CD4-positive, alpha-beta T cell treated with Interferon alpha-2 for 1 hour (primary cell): ENCODE measurements around the gene NDP.
"Not testable (repeated sequence)": the region's sequence is repeated elsewhere in the genome, so short reads cannot be mapped to it uniquely, and the experiment has no call there.

Experiments used
- DNase-seq, 2 donors: peaks; one replicate each; pipeline ENCODE4 v3.0.0-alpha.2; 2020 to 2022

Gene NDP

GRCh38 chrX:43969504-43970501, 3.4 kb downstream of the NDP start:
- no peak for DNase-seq

- no peak for DNase-seq
These were observed 4.8 kb downstream of the NDP start for GRCh38 chrX:43968359-43968781.

GRCh38 chrX:43964936-43965335, 8.3 kb downstream of the NDP start:
- DNase-seq, result no peak

- no peak for DNase-seq
These were observed 9.5 kb downstream of the NDP start for GRCh38 chrX:43963726-43964125.

- no peak for DNase-seq
These were observed 10.6 kb downstream of the NDP start for GRCh38 chrX:43962636-43963035.

GRCh38 chrX:43961699-43962098, 11.5 kb downstream of the NDP start:
- DNase-seq, result no peak

- DNase-seq, result peak; percentile 19 to 65
These were observed 14.7 kb downstream of the NDP start for GRCh38 chrX:43958529-43958928.

GRCh38 chrX:43956034-43956433, 17.2 kb downstream of the NDP start:
- no peak for DNase-seq

GRCh38 chrX:43953218-43953617, 20.0 kb downstream of the NDP start:
- DNase-seq, result no peak

GRCh38 chrX:43949669-43950068, 23.5 kb downstream of the NDP start:
- DNase-seq, result peak; percentile 3 to 28

- DNase-seq, result no peak
These were observed 32.2 kb downstream of the NDP start for GRCh38 chrX:43940816-43941474.

GRCh38 chrX:43939187-43939926, 33.8 kb downstream of the NDP start:
- DNase-seq, result no peak

GRCh38 chrX:43922032-43922431, 51.2 kb downstream of the NDP start:
- DNase-seq, result not testable (repeated sequence)

GRCh38 chrX:43910772-43911171, 62.4 kb downstream of the NDP start:
- DNase-seq, result not testable (repeated sequence)

GRCh38 chrX:43910012-43910411, 63.2 kb downstream of the NDP start:
- no peak for DNase-seq

- DNase-seq, result no peak
These were observed 64.0 kb downstream of the NDP start for GRCh38 chrX:43909141-43909540.

GRCh38 chrX:43899878-43900815, 73.0 kb downstream of the NDP start:
- DNase-seq, result no peak
